HG03039 (cell line): ENCODE measurements around the gene TRIM47.

Experiments used
- ATAC-seq: cut with Tn5 transposase; IDR thresholded peaks from one replicate; pipeline ENCODE4 v1.9.1; 2021; ENCODE audit warnings: mild to moderate bottlenecking, moderate library complexity; ENCODE audit not compliant: unreplicated experiment

TRIM47 gene, protein sequence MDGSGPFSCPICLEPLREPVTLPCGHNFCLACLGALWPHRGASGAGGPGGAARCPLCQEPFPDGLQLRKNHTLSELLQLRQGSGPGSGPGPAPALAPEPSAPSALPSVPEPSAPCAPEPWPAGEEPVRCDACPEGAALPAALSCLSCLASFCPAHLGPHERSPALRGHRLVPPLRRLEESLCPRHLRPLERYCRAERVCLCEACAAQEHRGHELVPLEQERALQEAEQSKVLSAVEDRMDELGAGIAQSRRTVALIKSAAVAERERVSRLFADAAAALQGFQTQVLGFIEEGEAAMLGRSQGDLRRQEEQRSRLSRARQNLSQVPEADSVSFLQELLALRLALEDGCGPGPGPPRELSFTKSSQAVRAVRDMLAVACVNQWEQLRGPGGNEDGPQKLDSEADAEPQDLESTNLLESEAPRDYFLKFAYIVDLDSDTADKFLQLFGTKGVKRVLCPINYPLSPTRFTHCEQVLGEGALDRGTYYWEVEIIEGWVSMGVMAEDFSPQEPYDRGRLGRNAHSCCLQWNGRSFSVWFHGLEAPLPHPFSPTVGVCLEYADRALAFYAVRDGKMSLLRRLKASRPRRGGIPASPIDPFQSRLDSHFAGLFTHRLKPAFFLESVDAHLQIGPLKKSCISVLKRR

DNA sequence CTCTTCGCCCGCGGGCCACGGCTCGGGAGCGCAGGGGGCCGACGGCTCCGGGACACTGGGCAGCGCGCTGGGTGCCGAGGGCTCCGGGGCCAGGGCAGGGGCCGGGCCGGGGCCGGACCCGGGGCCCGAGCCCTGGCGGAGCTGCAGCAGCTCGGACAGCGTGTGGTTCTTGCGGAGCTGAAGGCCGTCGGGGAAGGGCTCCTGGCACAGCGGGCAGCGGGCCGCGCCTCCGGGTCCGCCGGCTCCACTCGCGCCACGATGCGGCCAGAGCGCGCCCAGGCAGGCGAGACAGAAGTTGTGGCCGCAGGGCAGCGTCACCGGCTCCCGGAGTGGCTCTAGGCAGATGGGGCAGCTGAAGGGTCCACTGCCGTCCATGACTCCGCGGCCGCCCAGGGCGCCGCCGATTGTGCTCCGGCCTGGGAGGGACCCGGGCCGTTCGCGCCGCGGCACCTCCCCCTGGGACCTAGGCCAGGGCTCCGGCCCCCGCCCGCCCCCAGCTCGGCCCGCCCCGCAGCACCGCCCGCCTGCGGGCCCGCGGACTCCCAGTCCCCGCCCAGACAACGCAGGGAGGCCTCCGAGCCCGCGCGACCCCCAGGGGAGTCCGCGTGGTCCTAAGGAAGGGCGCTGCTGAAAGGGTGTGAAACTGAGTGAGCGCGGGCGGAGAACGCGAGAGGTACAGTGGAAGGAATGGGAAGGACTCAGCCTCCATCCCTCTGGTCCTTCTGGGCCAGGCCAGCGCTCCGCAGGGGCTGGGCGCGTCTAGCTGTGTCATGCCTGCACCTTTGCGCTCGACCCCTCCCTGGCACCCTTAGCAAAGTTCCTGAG lies at the start of gene TRIM47:
TRIM47 (minus strand) TSS at position 408 of the 825 bp plus-strand sequence; CDS start at position 375, 33 bp downstream.
- no peak for ATAC-seq

DNA sequence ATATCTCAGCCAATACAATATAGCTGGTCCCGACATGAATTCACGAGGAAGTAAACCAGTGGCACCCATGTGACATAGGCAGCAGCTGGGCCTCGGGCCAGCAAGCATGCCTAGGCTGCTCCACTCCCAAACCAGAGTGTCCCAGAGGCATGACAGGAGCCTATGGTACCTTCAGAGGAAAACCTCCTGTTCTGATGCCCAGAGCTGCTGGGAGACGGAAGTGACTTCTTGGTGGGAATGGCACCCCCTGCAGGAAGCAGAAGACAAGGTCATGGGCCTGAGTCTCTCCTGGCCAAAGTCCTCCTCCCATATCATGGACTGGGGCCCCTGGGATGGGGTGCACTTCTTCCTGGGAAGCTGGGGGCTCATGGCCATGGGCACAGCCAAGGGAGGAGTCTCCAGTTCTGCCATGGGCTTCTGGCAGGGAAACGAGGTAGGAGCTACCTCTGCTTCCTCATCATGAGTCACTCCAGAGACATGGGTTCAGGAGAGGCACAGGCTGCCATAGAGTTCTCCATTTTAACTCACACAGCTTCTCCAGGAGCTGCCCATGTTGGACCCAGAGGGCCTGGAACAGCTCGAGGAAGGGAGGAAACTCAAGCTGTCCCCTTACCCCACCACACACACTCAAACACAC lies 49.0 kb upstream of the TRIM47 start:
- no peak for ATAC-seq

DNA sequence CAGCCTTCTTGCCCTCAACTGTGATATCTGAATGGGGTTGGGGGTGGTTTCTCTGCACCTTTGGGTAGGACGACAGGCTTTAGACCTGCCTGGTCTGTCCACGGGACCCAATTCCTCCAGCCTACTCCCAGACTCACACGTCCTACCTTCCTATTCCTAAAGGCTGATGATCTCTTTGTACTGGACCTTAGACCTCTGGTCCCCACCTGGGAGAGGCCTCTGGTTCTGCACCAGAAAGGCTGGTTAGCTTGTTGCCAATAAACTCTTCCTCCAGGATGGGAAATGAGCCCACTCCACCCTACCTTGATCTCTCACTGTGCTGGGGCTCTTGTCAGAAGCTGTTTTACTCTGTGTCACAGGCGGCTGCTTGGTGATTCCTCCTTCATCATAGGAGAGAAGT lies 48.1 kb upstream of the TRIM47 start:
- no peak for ATAC-seq

DNA sequence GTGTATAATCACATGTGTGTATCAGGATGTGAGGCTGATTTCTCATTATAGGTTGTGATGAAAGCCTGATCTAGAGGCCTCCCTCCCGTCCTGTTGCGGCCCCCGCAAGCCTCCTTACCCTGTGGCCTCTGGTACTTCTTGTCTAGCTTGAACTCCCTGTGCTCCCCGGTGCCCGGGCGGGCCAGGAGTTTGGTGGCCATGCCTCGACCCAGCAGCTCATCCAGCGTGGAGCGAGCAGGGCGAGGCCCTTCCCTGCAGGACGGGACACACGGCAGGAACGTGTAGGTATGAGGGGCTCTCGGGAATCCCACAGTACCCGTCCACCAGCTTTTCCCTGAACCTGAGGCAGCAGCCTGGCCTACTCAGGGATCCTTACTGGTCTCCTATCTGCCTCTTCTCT lies 47.5 kb upstream of the TRIM47 start:
- ATAC-seq: no peak

DNA sequence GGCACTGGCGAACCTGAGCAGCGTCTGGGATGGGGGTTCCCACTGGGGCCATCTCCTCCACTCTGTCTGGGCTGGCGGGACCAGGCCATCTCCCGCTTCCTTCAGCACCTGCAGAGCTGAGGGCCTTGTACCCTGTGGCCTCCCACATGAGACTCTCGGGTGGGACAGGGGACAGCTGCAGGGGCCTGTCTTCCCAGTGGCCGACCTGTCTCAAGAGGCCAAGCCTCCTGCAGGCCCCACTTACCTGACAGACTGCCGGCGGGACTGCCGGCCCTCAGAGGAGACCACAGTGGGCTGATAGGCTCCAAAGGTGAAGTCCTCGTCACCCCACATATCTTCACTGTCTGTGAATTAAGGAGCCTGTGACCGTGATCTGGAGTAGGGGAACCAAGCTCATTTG lies 46.7 kb upstream of the TRIM47 start:
- no peak for ATAC-seq

DNA sequence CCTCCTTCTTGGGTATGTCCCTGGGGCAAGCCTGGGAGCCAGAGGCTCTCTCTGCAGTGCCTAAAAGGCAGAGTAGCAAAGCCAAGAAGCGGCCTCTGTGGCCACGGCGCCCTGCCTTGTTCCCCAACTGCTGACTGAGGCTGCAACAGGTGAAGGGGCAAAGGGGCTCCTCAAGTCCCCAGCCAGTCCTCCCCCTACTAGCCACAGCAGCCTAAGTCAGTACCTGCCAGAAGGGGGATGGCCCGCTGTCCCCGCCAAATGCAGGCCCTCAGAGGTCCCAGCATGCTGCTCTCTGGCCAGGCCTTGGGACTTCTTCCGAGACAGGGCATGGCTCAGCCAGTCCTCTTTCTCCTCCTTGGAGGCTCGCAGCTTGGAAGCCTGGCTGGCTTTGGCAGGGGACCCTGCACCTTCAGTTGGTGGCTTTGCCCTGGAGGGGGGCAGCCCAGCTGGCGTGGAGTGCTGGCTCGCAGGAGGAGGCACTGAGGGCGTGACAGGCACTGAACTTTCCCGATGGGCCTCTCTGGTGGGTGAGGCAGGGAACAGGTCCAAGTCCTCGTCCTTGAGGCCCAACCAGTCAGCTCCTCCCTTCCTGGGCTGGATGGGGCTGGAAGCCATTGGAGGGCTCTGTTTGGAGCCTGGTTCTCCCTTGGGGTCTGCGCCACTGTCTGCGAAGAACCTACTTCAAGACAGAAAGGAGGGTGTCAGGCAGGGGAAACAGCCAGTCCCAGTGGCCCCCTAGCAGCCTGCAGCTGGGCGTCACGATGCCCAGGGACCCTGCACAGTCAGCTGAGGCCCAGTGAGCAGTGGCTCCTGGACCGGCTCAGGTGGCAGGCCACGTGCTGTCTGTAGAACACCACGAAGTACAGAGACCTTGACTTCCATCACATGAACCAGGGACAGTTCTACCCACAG lies 44.8 kb upstream of the TRIM47 start:
- ATAC-seq: no peak

DNA sequence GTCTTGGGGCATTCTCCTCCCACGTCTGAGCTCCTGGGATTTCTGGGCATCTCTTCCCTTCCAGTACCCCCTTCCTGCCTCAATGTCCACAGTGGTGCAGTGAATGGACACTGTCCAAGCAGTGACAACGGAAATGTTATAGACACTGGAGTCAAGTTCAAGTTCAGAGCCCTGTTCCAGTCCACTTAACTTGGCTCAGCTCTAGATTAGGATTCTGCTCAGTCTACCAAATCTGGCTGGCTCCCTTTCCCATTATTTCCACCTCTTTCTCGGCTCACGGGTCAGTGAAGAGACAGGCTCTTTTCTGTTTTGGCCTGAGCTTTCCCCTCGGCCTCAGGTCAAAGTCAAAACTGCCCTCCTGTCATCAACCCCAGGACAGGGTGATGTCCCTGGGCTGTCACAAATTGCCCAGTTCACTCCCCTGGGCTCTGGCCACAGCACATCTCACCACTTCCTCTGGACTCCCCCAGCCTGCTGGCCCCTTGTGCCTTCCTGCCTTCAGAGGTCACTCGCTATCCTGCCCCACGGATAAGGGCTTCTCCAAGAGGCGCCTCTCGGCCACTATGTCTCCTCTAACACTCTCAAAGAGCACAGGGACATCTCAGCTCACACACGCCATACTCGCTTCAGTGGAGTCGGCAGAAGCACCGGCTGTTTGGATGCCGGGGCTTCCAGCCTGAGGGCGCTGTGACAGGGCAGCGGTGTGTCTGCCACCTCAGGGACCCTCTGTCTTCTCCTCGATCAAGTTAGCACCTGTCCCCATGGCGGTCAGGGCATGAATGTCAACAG lies 44.0 kb upstream of the TRIM47 start:
- ATAC-seq: no peak

DNA sequence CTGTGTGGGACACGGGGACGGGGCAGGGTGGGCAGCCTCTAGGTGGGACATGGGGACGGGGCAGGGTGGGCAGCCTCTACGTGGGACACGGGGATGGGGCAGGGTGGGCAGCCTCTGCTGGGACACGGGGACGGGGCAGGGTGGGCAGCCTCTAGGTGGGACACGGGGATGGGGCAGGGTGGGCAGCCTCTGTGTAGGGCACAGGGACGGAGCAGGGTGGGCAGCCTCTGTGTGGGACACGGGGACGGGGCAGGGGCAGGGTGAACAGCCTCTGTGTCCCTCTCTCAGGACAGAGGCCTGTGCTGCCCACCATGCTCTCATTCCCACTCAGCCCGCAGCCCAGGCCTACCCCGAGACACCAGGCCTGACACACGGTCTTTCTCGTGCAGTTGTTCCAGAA lies 43.2 kb upstream of the TRIM47 start:
- no peak for ATAC-seq

DNA sequence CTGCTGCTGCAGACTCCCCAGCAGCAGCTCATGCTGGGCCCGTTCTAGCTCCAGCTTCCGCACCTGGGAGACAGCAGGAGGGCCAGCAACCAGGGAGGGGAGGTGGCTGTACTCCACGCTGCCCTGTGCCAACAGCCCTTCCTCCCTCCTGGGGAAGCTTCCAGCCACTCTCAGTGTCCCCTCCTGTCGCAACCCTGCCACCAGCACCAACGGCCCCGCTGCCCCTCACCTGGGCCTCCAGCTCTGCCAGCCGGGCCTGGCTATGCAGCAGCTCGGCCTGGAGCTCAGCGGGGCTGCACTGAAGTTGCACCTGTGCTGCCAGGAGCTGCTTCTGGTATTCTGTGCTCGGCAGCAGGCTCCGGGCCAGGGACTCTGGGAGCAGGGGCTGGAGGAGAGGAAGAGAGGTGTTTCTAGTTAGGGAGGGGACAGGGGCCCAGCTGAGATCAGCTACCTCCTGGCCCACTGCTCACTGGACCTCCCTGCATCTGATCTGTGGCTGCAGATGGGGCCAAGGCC lies 41.7 kb upstream of the TRIM47 start:
- no peak for ATAC-seq

DNA sequence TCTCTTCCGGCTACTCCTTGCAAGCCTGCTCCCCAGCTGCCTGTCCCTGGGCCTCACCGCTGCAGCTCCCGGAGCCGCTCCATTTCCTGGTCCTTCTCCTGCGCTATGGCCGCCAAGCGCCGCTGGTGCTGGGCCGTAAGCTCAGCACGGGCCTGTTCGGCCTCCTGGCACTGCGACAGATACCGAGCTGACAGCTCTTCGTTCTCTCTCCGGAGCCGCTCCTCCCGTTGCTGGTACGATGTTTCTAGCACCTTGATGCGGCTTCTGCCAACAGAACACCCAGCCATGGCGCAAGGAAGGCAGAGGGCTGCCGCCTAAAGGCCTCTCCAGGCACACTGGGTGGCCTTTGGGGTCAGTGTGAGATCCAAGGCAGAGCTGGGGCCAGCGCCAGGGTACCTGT lies 41.2 kb upstream of the TRIM47 start:
- no peak for ATAC-seq

DNA sequence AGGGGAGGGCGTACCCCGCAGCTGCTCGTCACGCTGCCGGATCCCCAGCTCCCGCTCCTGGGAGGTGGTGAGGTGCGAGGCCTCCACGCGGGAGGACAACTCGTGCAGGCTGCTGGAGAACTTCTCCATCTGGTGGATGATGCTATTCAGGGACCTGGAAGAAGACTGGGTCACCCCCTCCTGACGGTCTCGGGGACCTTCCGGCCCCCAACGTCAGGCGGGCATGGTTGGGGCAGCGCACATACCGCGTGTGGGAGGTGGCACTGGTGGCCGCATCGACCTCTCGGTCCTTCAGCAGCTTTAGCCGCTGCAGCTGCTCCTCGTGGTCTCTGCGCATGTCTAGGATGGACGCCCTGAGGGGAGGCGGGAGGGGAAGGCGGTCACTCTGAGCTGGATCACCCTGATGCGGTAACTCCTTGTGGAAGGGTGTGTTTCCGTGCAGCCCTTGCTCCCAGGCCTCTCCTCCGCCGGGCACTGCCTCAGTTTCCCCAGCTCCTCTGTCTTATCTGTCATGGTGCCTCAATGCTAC lies 39.6 kb upstream of the TRIM47 start:
- no peak for ATAC-seq

DNA sequence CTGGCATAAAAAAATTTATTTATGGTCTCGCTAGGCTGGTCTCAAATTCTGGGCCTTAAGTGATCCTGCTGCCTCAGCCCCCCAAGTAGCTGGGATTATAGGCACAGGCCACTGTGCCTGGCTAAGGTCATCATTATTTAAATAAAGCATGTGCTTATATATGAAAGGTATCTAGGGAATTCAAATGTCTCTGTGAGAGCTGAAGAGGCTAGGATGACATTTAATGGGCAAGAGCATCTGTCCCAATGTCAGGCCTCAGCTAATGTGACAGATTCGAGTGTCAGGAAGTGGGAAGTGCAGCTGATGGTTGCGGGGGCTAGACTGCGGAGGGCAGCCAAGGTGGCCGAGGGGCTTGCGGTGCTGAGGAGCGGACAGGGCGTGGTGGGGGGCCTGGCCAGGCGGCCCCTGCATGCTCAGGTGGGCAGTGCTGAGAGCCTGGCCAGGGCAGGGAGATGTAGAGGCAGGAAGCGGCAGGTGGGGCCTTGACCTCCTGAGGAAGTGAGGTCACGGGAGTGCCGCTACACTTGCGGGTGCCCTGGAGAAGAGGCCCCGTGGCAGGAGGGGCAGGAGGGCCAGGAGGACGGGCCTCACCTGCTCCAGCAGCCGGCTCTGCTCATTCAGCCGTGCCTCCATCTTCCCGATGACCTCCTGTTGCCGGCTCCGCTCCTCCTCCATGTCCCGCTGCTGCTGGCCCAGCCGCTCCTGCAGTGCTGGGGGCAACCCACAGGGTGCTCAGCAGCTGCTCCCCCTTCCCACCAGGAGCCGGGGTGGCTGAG lies 38.9 kb upstream of the TRIM47 start:
- ATAC-seq: no peak

DNA sequence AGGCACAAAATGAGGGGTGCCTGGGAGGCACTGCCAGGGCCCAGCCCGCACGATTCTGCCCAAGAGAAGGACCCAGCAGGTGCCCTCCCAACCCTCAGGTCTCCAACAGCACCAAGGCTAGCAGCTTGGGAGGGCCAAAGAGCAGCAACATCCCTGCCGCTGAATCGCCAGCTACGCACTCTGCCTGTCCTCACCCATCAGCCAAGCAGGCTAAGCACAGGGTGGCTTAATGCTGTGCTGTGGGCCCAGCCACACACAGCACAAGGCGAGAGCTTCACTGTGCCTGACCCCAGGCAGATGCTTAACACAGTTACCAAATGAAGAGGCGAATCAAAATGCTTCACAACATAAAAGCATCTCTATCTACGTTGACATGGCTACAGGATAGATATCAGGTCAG lies 36.9 kb upstream of the TRIM47 start:
- no peak for ATAC-seq

DNA sequence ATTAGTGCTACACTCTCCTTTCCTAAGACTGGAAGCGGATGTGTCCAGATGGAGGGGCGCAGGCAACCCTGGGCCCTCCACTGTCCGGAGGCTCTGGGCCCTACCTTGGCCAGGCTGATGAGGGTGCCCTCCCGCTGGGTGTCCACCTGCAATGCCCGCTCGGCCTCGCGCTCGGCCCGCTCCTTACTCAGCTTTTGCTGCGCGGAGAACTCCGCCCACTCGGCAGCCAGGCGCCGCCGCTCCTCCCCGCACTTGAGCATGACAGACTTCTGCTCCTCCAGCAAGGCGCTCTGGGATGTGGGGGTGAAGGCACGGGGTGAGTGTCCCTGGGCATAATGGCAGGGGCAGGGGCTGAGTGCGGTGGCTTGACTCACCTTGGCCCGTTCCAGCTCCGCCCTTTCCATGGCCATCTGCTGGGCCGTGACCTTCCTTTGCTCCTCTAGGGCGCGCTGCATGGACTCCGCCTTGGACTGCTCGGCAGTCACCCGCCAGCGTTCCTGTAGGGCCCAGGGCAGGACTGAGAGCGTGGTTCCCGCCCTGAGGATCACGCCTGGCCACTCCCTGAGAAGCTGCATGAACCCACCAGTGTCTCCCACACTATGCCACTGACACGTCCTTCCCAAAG lies 36.4 kb upstream of the TRIM47 start:
- ATAC-seq: no peak

DNA sequence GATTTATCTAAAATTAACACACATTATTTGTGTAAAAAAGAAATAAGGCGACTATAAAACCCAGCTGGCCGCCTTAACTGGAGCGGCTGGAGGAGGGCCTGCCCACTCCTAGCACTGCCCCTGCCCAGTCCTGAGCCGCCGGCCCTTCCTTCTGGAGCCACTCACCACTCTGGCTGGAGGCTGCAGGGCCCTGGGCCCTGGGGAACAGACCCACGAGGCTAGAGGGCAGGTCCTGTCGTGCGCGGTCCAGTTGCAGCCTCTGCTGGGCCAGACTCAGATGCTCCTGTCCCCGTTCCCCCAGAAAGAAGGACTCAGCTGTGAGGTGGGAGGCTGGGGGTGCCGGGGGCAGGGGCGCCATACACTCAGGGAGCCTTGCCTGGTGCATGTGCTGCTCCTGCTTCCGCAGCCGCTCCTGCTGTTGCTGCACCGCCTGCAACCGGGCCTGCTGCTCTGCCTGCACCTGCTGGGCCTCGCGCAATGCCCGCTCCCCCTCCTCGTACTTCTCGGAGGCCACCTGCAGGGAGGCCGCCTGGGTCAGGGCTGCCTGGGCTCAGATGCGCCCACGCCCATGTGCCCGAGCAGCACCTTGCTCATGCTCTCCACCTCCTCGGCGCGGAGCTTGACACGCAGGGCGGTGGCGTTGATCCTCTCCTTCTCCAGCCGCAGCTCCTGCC lies 35.3 kb upstream of the TRIM47 start:
- ATAC-seq: no peak

DNA sequence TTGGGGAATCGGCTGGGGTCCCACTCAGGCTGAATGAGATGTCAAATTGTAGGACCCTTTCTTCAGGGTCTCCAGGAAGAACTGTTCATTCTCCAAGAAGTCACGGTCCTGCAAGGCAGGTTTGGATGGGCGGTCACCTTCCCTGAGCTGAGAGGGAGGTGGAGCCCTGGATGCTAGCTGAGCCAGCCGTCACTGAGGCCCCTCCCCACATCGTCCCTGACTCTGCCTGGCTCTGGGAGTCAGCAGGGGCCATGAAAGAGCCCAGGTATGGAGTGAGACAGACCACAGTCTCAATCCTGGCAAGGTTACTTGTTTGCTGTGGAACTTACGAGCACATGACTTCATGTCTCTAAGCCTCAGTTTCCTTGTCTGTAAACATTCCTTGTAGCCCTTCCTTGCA lies 32.3 kb upstream of the TRIM47 start:
- ATAC-seq: no peak

DNA sequence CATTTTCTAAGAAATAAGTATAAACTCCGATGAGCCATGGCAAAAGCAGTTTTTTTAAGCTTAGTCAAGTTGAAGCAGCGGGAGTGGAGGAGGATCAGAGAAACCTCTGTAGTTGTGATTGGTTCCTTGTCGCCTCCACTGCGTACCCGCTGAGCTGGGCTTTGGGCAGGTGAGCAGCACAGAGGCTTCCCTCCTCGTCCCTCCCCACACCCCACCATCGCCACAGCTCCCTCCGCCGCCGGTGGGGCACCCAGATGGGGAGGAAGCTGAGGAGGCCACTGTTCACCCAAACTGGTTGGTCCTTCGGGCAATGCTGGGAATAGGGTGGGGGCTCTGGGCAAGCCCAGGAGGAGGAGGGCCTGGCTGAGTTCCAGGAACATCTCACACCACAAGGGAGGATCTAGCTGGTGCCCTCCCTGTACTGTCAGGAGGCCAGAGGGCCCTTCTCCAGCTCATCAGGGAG lies 31.5 kb upstream of the TRIM47 start:
- no peak for ATAC-seq
